SU-DHL-6 (cell line): ENCODE measurements around the gene MAP3K21.

Experiments used
- EZH2phosphoT487 ChIP-seq: fragments of 200-600 bp; sonication (generic), shearing (Covaris generic); conservative IDR thresholded peaks from 2 replicates; pipeline ENCODE4 v1.6.1; 2018; ENCODE audit warnings: mild to moderate bottlenecking, antibody characterized with exemption, low read length, moderate library complexity, mixed read lengths
- TF ChIP-seq, protein P1 (sequence below): fragments of 200-600 bp; sonication (generic); IDR thresholded peaks from one replicate; pipeline ENCODE4 v1.5.1; 2017; ENCODE audit warnings: antibody characterized with exemption, mild to moderate bottlenecking, low read length, moderate library complexity; ENCODE audit not compliant: insufficient read depth, poor library complexity, severe bottlenecking

DNA sequence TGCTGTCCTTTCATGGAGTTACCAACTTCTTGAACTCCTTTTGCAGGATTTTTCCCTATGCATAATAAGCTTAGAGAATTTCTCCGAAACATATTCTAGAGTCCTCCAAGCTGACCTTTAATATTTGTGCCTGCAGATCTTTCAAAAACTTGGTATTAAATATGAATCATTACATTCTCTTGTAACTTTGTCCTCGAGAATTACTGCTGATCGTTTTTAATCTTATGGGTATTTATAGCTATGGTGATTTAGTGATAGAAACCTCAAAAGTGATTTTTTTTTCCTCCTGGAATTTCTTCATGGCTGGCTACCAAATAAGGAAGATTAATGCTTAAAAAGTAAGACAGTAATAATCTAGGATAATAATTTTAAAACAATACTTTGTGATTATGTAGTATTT, 39.1 kb downstream of the MAP3K21 start:
- TF ChIP-seq, protein P1, sequence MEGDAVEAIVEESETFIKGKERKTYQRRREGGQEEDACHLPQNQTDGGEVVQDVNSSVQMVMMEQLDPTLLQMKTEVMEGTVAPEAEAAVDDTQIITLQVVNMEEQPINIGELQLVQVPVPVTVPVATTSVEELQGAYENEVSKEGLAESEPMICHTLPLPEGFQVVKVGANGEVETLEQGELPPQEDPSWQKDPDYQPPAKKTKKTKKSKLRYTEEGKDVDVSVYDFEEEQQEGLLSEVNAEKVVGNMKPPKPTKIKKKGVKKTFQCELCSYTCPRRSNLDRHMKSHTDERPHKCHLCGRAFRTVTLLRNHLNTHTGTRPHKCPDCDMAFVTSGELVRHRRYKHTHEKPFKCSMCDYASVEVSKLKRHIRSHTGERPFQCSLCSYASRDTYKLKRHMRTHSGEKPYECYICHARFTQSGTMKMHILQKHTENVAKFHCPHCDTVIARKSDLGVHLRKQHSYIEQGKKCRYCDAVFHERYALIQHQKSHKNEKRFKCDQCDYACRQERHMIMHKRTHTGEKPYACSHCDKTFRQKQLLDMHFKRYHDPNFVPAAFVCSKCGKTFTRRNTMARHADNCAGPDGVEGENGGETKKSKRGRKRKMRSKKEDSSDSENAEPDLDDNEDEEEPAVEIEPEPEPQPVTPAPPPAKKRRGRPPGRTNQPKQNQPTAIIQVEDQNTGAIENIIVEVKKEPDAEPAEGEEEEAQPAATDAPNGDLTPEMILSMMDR = no peak
- no peak for TF ChIP-seq EZH2phosphoT487
